Colonic mucosa (tissue), 4 donors: ENCODE results near the gene MCUR1. TPM values are rescaled to one million over a fixed set of nuclear protein-coding genes. Genes with fewer than 3 reads are reported as not detected.

Source experiments
- DNase-seq: peaks from one replicate; pipeline ENCODE4 v3.0.0-alpha.2; 2020
- H3K27ac ChIP-seq: fragments of 200-600 bp; one replicate; pipeline ENCODE4 v1.8.0; 2021
- H3K27me3 ChIP-seq: fragments of 200-600 bp; one replicate; pipeline ENCODE4 v1.8.0; 2021
- H3K36me3 ChIP-seq: fragments of 200-600 bp; one replicate; pipeline ENCODE4 v1.8.0; 2021
- H3K4me1 ChIP-seq: fragments of 200-600 bp; one replicate; pipeline ENCODE4 v1.8.0; 2021; ENCODE audit warnings: mild to moderate bottlenecking
- H3K4me3 ChIP-seq: fragments of 200-600 bp; one replicate; pipeline ENCODE4 v1.8.0; 2021
- H3K9ac ChIP-seq, 2 donors: one replicate each; pipeline ENCODE4 v1.7.0; 2013; ENCODE audit warnings: control low read depth in 2 of 2, low read depth in 2 of 2, low read length in 2 of 2
- H3K9me3 ChIP-seq: fragments of 200-600 bp; one replicate; pipeline ENCODE4 v1.8.0; 2021
- intact Hi-C: fragments of 100-400 bp; cut with DNase I; formaldehyde crosslinking; loops from one replicate; pipeline ENCODE4 v1.14.1; 2022
- total RNA-seq, 2 donors: library from RNA; stranded (reverse); fragmentation: NEBNext Ultra II Directional in 1 of 2; extraction: Animal tissue kit (Norgen Biotek cat#: 25700) in 1 of 2; gene quantifications; one replicate each; pipeline ENCODE4 v1.2.1, GENCODE V29; 2021
- TF ChIP-seq, protein P1 (sequence below): fragments of 200-600 bp; IDR thresholded peaks from one replicate; pipeline ENCODE4 v1.8.0; 2022; ENCODE audit warnings: antibody characterized with exemption, mild to moderate bottlenecking
- donor health status: healthy.
- donor health status: DM: no; HTN: no; CAD: no.
- donor health status: DM: no; HTN: no; CAD: no.

The MCUR1 gene
- total RNA-seq, 2 donors from 2014 or later = 32.1 to 32.9 TPM

GRCh38 chr6:13825871-13826270 is 11.5 kb upstream of the MCUR1 start:
- TF ChIP-seq, protein P1, sequence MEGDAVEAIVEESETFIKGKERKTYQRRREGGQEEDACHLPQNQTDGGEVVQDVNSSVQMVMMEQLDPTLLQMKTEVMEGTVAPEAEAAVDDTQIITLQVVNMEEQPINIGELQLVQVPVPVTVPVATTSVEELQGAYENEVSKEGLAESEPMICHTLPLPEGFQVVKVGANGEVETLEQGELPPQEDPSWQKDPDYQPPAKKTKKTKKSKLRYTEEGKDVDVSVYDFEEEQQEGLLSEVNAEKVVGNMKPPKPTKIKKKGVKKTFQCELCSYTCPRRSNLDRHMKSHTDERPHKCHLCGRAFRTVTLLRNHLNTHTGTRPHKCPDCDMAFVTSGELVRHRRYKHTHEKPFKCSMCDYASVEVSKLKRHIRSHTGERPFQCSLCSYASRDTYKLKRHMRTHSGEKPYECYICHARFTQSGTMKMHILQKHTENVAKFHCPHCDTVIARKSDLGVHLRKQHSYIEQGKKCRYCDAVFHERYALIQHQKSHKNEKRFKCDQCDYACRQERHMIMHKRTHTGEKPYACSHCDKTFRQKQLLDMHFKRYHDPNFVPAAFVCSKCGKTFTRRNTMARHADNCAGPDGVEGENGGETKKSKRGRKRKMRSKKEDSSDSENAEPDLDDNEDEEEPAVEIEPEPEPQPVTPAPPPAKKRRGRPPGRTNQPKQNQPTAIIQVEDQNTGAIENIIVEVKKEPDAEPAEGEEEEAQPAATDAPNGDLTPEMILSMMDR = no peak
- Histone ChIP-seq H3K9ac (no peak overlapping the region), H3K4me3 (no peak overlapping the region), H3K9me3 (no peaks in the 10 kb centered on the region), H3K36me3 (no peaks in the 10 kb centered on the region), H3K4me1 (no peaks in the 10 kb centered on the region), H3K27ac (no peak overlapping the region), H3K27me3 (no peaks in the 10 kb centered on the region)
- no peak for DNase-seq
- intact Hi-C loops = no loop called here

- TF ChIP-seq, protein P1 = no peak
- Histone ChIP-seq H3K36me3 (no peaks in the 10 kb centered on the region), H3K27ac (no peak overlapping the region), H3K9me3 (no peaks in the 10 kb centered on the region), H3K9ac (no peak overlapping the region), H3K4me1 (peaks cover under 1% of the 10 kb centered on the region), H3K4me3 (no peak overlapping the region), H3K27me3 (no peaks in the 10 kb centered on the region)
- no peak for DNase-seq
- intact Hi-C loops = no loop called here
Observed at GRCh38 chr6:13818341-13818740, 4.0 kb upstream of the MCUR1 start.

DNA sequence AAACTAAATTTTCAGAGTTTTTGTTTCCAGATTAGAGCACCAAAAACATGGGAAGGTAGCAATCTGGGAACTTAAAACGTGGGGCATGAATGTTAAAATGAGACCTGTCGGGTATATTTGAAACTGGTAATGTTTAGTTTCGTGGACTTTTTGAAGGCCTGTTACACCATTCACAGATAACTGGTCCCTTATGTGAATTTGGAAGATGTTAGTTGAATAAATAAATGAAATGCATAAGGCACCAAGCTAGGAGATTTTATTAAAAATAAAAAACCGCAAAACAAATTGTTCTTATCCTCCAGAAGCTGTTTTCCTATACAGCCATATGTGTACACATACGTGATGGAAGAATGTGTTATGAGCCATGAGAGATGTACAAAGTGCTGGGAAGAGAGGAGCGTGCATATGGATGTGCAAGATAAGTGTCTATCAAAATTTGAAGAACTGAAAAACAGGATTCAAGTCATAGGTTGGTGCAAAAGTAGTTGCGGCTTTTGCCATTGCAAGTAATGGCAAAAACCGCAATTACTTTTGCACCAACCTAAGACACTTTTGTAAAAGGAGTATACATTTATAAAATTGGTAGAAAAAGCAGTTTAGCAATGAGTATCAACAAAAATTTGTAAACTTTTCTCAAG is 700 bp upstream of the MCUR1 start:
- Histone ChIP-seq H3K9me3 (no peaks in the 10 kb centered on the region), H3K4me3 (peak overlapping the region; percentile 84)

DNA sequence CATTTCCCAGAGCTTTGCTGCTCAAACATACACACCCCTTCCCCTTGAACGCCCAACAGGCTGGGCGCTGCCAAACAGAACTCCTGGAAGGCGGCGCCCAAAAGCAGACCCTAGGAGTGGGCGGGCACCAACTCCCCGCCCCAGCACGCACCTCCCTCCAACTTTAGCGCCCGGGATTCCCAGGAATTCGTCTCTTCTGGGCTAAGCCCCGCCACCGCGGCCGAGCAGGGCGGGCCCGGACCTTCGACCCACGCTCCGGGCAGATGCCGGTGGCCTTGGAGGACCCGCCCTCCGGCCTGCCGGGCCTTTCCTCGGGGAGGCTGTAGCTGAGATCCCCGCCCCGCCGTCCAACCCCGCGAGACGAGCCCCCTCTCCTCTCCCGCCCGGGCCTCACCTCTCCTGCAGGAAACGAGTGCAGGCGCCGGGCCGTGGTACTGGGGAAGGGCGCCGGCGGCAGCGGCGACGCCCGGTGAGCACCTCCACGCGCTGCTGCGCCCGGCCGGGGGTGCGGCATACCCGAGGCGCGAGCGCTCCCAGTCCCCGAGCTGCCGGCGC is 659 bp downstream of the MCUR1 start:
- no peaks in the 10 kb centered on the region for H3K9me3 ChIP-seq
- H3K4me1 ChIP-seq = peaks cover 14% of the 10 kb centered on the region
- peak overlapping the region; percentile 80 to 91 for H3K9ac ChIP-seq
- DNase-seq = peak; percentile 83
- H3K4me3 ChIP-seq = peak overlapping the region; percentile 84
- no peaks in the 10 kb centered on the region for H3K36me3 ChIP-seq
- TF ChIP-seq, protein P1 = no peak
- peak overlapping the region; percentile 99 for H3K27ac ChIP-seq
- H3K27me3 ChIP-seq = no peaks in the 10 kb centered on the region
- intact Hi-C loops = no loop called here

More for the DNA sequence above, 700 bp upstream of the MCUR1 start:
- TF ChIP-seq, protein P1 = no peak
- Histone ChIP-seq H3K27me3 (no peaks in the 10 kb centered on the region), H3K36me3 (no peaks in the 10 kb centered on the region), H3K9ac (peak overlapping the region; percentile 4 to 84), H3K27ac (peak overlapping the region; percentile 99), H3K4me1 (peaks cover 14% of the 10 kb centered on the region)
- no peak for DNase-seq
- intact Hi-C loops = no loop called here

- Histone ChIP-seq H3K4me1 (peaks cover 14% of the 10 kb centered on the region), H3K9me3 (no peaks in the 10 kb centered on the region), H3K27me3 (no peaks in the 10 kb centered on the region), H3K36me3 (no peaks in the 10 kb centered on the region), H3K27ac (peak overlapping the region; percentile 99), H3K4me3 (peak overlapping the region; percentile 84), H3K9ac (peak overlapping the region in 1 of 2 donors; percentile 91)
- TF ChIP-seq, protein P1 = no peak
- intact Hi-C loops = no loop called here
- no peak for DNase-seq
Observed at GRCh38 chr6:13813026-13813425, 1.3 kb downstream of the MCUR1 start.
